Left lung (tissue), 10 donors: Measurements from ENCODE around the gene B3GNT3. TPM values are rescaled to one million over a fixed set of nuclear protein-coding genes. Genes with fewer than 3 reads are reported as not detected.
"Not testable (repeated sequence)": the region's sequence is repeated elsewhere in the genome, so short reads cannot be mapped to it uniquely, and the experiment has no call there.

Source experiments
- ATAC-seq: fragments of 200-7000 bp; cut with Tn5 transposase; one replicate; pipeline ENCODE4 v1.9.1; 2020; ENCODE audit warnings: moderate library complexity
- DNase-seq, 4 donors: peaks; one replicate each; pipeline ENCODE4 v3.0.0-alpha.2; 2013 to 2020
- H3K27ac ChIP-seq, 2 donors: fragments of 200-600 bp; sonication (generic) in 1 of 2; one replicate each; pipeline versions ENCODE4 v1.5.0 to v1.8.0; 2020 to 2021
- H3K27me3 ChIP-seq, 2 donors: fragments of 200-600 bp; sonication (generic) in 1 of 2; one replicate each; pipeline versions ENCODE4 v1.5.0 to v1.8.0; 2020 to 2021
- H3K36me3 ChIP-seq, 2 donors: fragments of 200-600 bp; sonication (generic) in 1 of 2; one replicate each; pipeline versions ENCODE4 v1.5.0 to v1.8.0; 2020 to 2021
- H3K4me1 ChIP-seq, 2 donors: fragments of 200-600 bp; one replicate each; pipeline ENCODE4 v1.8.0; 2021
- H3K4me3 ChIP-seq, 2 donors: fragments of 200-600 bp; sonication (generic) in 1 of 2; one replicate each; pipeline versions ENCODE4 v1.5.0 to v1.8.0; 2020 to 2021; ENCODE audit warnings: mild to moderate bottlenecking in 1 of 2
- H3K9me3 ChIP-seq, 2 donors: fragments of 200-600 bp; sonication (generic) in 1 of 2; one replicate each; pipeline versions ENCODE4 v1.5.0 to v1.8.0; 2020 to 2021
- intact Hi-C, 2 donors: fragments of 100-400 bp; cut with DNase I; formaldehyde crosslinking; loops; one replicate each; pipeline versions ENCODE4 v1.11.2 to v1.14.2; 2022
- polyA plus RNA-seq, 6 donors: library from polyadenylated mRNA; unstranded; fragments of 120-200 nt; gene quantifications; one replicate each; pipeline ENCODE4 v1.2.1, GENCODE V29; 2013; ENCODE audit not compliant: insufficient read length in 6 of 6
- total RNA-seq, 2 donors: library from RNA; stranded (reverse); fragmentation: NEBNext Ultra II Directional; extraction: Animal tissue kit (Norgen Biotek cat#: 25700); gene quantifications; one replicate each; pipeline ENCODE4 v1.2.1, GENCODE V29; 2021
- TF ChIP-seq, protein P1 (sequence below), 2 donors: fragments of 200-600 bp; sonication (generic) in 1 of 2; IDR thresholded peaks; one replicate each; pipeline versions ENCODE4 v1.5.0 to v1.8.0; 2021; ENCODE audit warnings: antibody characterized with exemption in 2 of 2
- donor health status: DM: no; HTN: yes; CAD: no.
- donor health status: DM: no; HTN: no; CAD: no.

B3GNT3 gene
- total and polyA plus RNA-seq, 8 donors = 0.12 to 5.2 (median 1.1) TPM; not detected in 4

DNA sequence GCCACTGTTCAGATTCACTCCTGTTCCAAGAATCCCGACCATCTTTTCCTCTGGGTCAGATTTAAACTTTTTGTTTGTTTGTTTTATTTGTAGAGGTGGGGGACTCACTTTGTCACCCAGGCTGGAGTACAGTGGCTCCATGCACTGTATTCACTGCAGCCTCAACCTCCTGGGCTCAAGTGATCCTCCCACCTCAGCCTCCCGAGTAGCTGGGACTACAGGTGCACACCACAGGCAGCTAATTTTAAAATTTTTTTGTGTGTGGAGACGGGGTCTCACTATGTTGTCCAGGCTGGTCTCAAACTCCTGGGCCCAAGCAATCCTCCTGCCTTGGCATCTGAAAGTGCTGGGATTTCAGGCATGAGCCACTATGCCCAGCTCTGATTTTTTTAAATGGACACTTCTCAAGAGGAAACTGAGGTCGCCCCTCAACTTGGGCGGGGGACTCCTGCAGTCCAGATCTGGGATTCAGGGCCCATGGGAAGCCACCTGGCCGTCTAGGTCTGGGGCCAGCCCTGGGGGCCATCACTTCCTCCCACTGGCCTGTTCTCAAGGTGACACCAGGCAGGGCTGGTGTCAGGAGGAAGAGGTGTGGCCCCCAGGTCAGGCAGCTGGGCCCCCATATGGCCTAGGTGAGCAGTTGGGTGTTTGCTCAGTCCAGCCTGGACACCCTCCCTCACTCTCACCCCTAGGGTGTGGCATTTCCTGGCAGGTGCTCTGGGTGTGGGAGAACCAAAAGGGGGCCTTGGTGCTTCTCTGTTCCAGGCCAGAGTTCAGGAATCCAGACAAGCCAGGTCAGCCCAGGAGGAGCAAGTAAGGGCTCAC lies 1.3 kb downstream of the B3GNT3 start:
- no peaks in the 10 kb centered on the region for H3K9me3 ChIP-seq
- intact Hi-C loops = no loop called here
- DNase-seq (no peak), ATAC-seq (peak; percentile 75)
- TF ChIP-seq, protein P1, sequence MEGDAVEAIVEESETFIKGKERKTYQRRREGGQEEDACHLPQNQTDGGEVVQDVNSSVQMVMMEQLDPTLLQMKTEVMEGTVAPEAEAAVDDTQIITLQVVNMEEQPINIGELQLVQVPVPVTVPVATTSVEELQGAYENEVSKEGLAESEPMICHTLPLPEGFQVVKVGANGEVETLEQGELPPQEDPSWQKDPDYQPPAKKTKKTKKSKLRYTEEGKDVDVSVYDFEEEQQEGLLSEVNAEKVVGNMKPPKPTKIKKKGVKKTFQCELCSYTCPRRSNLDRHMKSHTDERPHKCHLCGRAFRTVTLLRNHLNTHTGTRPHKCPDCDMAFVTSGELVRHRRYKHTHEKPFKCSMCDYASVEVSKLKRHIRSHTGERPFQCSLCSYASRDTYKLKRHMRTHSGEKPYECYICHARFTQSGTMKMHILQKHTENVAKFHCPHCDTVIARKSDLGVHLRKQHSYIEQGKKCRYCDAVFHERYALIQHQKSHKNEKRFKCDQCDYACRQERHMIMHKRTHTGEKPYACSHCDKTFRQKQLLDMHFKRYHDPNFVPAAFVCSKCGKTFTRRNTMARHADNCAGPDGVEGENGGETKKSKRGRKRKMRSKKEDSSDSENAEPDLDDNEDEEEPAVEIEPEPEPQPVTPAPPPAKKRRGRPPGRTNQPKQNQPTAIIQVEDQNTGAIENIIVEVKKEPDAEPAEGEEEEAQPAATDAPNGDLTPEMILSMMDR (IDR thresholded peaks at IDR 0.05) = no peak
- no peaks in the 10 kb centered on the region for H3K36me3 ChIP-seq
- H3K27ac ChIP-seq = no peak overlapping the region
- peaks cover 20 to 96% of the 10 kb centered on the region in 2 donors for H3K27me3 ChIP-seq
- H3K4me3 ChIP-seq = no peak overlapping the region
- peaks cover 3 to 10% of the 10 kb centered on the region in 2 donors for H3K4me1 ChIP-seq

DNA sequence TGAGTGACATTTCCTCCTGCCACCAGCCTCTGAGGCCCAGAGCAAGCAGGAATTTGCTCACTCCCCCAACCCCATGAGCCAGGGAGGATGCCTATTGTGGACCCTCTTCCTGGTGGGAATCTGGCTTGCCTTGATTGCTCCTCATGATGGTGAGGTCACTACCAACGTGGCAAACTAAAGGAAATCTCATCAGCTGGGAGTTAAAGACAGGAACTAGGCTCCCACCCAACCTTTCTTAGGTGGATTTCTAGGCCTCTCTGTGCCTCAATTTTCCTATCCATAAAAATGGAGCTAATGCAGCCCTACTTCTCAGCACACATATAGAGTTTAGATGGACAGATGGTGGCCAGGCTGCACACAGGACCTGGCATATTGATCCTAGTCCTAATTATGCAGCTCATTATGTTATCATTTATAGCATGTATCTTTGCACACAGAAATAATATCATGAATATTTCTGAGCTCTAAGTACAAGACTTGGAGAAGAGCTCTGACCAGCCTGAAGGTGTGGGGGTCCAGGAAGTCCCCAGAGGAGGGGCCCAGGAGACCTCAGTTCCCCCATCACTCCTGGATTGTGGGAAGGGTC lies 2.0 kb downstream of the B3GNT3 start:
- DNase-seq = no peak
- peaks cover 3 to 10% of the 10 kb centered on the region in 2 donors for H3K4me1 ChIP-seq
- H3K36me3 ChIP-seq = no peaks in the 10 kb centered on the region
- no peak overlapping the region for H3K4me3 ChIP-seq
- peaks cover 20 to 96% of the 10 kb centered on the region in 2 donors for H3K27me3 ChIP-seq
- H3K27ac ChIP-seq = no peak overlapping the region
- TF ChIP-seq, protein P1 (IDR thresholded peaks at IDR 0.05) = no peak
- H3K9me3 ChIP-seq = no peaks in the 10 kb centered on the region
- ATAC-seq = no peak
- intact Hi-C loops = no loop called here

DNA sequence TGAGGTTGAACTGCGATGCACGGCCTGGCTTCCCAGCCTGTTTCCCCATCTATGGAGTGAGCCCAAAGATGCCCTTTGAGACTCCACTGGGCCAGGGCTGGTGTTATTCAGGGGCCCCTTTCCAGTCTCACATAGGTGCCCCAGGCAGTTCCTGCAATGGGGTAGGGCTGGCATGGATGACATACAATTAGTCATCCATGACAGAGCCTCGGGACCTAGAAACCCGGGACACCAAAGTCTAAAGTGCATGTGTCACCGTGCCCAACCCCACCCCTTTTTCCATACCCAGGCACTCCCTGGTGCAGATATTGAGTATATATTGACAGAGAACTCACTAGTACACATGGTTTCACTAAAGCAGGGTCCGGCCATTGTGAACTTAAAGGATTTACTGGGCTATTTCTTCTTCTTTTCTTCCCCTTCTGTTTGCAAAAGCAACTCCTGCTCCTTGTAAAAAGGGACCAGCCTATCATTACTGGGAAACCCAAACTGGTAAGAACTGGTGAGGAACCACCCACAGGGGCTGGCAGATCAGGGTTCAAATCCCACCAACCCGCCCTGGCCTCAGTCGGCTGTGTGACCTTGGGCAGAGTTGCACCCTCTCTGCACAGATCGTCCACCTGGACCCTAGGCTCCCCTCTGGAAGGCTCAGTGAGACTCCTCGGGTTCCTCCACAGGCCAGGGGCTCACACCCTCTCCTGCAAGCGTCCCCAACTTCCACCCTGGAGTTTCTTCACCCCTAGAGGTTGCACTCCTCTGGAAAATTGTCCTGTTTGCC lies 2.7 kb downstream of the B3GNT3 start:
- TF ChIP-seq, protein P1 (IDR thresholded peaks at IDR 0.05) = no peak
- DNase-seq (no peak), ATAC-seq (peak; percentile 60)
- intact Hi-C loops = no loop called here
- no peaks in the 10 kb centered on the region for H3K9me3 ChIP-seq
- no peak overlapping the region for H3K4me3 ChIP-seq
- no peaks in the 10 kb centered on the region for H3K36me3 ChIP-seq
- H3K4me1 ChIP-seq = peaks cover 3 to 10% of the 10 kb centered on the region in 2 donors
- peaks cover 20 to 96% of the 10 kb centered on the region in 2 donors for H3K27me3 ChIP-seq
- H3K27ac ChIP-seq = no peak overlapping the region

DNA sequence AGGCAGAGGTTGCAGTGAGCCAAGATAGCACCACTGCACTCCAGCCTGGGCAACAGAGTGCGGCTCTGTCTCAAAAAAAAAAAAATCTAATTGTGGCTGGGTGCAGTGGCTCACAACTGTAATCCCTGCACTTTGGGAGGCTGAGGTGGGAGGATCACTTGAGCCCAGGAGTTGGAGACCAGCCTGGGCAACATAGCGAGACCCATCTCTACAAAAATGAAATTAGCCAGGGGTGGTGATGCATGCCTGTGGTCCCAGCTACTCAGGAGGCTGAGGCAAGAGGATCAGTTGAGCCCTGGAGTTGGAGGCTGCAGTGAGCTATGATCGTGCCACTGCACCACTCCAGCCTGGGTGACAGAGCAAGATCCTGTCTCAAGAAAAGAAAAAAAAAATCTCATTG lies 3.7 kb downstream of the B3GNT3 start:
- H3K4me3 ChIP-seq, DNase-seq, H3K9me3 ChIP-seq, H3K36me3 ChIP-seq, ATAC-seq, H3K27ac ChIP-seq, intact Hi-C loops: not testable (repeated sequence)
- Histone ChIP-seq H3K4me1 (peaks cover 3 to 16% of the 10 kb centered on the region in 2 donors), H3K27me3 (peaks cover 20 to 96% of the 10 kb centered on the region in 2 donors)

DNA sequence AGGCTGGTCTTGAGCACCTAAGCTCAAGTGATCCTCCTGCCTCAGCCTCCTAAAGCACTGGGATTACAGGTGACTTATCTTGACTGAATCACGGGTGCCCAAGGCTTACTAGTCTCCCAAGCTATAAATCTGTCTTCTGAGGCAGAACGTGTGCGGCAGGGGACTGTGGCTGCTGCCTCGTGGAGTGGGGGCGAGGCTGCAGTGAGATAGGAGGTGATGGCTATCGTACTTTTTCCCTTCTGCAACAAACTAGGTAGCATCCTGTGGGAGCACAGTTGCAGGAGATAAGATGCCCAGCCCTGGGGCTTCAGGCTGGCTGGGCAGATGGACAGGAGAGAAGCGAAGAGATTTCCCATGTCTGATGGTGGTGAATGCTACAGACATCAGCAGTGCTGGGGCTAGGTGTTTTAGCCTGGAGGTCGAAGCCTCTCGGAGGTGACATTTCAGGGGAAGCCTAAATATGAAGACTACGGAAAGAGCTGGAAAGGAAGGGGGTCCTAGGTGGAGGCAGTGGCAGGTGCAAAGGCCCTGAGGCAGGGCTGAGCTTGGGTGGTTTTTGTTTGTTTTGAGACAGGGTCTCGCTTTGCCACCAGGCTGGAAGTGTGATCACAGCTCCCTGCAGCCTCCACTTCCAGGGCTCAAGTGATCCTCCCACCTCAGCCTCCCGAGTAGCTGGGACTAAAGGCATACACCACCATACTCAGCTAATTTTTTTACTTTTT lies 7.4 kb downstream of the B3GNT3 start:
- intact Hi-C loops = no loop called here
- H3K4me1 ChIP-seq = peaks cover 0 to 8% of the 10 kb centered on the region in 2 donors
- H3K9me3 ChIP-seq = no peaks in the 10 kb centered on the region
- H3K27ac ChIP-seq = no peak overlapping the region
- ATAC-seq (no peak), DNase-seq (no peak)
- TF ChIP-seq, protein P1 (IDR thresholded peaks at IDR 0.05) = no peak
- peaks cover 0 to 73% of the 10 kb centered on the region in 2 donors for H3K27me3 ChIP-seq
- no peaks in the 10 kb centered on the region for H3K36me3 ChIP-seq
- H3K4me3 ChIP-seq = no peak overlapping the region
